ENCODE measurements around the gene BCL2L2.

The BCL2L2 gene

DNA sequence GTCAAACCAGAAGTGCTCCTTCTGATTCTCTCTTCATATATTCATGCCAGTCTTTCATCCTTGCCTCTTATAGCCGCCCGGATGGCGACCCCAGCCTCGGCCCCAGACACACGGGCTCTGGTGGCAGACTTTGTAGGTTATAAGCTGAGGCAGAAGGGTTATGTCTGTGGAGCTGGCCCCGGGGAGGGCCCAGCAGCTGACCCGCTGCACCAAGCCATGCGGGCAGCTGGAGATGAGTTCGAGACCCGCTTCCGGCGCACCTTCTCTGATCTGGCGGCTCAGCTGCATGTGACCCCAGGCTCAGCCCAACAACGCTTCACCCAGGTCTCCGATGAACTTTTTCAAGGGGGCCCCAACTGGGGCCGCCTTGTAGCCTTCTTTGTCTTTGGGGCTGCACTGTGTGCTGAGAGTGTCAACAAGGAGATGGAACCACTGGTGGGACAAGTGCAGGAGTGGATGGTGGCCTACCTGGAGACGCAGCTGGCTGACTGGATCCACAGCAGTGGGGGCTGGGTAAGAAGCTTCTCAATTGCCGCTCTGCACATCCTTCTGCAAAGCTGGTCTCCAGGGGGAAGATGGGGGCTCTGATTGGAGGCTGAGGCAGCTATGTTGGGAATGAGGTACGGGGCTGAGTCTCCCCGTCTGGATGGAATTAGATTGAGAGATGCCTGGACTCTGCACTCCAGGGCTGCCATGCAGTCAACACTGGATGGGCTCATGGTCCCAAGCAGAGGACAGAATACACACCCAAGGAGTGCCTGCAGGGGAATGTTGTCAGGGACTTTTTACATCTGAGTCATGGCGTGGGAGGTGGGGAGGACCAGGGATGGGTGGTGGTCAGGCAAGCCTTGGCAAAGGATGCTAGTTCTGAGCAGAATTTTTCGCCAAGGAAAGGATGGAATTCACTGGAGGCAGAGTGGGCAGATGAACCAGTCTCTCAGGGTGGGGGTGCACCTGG, 1.3 kb downstream of the BCL2L2 start:
- DNase-seq (ENCODE audit: low read depth): no peak
- H3K4me3 ChIP-seq (ENCODE audit: control insufficient read depth, low read depth, low read length): peak overlapping the region; percentile 72
- TF ChIP-seq, protein P1, sequence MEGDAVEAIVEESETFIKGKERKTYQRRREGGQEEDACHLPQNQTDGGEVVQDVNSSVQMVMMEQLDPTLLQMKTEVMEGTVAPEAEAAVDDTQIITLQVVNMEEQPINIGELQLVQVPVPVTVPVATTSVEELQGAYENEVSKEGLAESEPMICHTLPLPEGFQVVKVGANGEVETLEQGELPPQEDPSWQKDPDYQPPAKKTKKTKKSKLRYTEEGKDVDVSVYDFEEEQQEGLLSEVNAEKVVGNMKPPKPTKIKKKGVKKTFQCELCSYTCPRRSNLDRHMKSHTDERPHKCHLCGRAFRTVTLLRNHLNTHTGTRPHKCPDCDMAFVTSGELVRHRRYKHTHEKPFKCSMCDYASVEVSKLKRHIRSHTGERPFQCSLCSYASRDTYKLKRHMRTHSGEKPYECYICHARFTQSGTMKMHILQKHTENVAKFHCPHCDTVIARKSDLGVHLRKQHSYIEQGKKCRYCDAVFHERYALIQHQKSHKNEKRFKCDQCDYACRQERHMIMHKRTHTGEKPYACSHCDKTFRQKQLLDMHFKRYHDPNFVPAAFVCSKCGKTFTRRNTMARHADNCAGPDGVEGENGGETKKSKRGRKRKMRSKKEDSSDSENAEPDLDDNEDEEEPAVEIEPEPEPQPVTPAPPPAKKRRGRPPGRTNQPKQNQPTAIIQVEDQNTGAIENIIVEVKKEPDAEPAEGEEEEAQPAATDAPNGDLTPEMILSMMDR (IDR thresholded peaks at IDR 0.05; ENCODE audit: control insufficient read depth, insufficient read depth, low read depth, low read length, missing control alignments): no peak

DNA sequence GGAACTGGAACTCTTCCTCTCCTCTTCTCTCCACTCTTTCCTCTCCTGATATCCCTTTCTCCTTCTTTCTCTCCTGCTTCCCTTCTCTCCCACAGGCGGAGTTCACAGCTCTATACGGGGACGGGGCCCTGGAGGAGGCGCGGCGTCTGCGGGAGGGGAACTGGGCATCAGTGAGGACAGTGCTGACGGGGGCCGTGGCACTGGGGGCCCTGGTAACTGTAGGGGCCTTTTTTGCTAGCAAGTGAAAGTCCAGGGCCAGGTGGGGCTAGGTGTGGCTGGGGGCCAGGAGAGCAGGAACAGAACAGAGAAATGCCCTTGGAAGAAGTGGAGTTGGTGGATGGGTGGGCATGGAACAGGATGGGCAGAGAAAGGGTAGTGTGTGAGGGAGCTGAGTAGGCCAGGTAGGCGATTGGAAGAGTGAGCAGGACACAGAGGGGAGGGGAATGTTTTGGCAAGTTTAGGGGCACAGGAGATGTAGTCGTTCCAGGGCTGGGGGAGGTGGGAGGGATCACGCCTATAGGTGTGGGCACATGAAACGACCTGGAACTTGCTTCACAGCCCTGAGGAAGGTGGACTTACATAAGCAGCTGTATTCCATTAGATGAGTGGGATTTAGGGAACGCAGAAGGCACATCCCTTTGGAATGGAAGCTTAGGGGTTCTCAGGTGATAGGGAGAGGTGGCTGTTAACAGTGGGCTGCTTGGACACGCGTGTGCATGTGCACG, 2.2 kb downstream of the BCL2L2 start:
- TF ChIP-seq, protein P1 (IDR thresholded peaks at IDR 0.05; ENCODE audit: control insufficient read depth, insufficient read depth, low read depth, low read length, missing control alignments): no peak
- H3K4me3 ChIP-seq (ENCODE audit: control insufficient read depth, low read depth, low read length): peak overlapping the region; percentile 72; the same call in 1 of the 2 replicates
- DNase-seq (ENCODE audit: low read depth): no peak

DNA sequence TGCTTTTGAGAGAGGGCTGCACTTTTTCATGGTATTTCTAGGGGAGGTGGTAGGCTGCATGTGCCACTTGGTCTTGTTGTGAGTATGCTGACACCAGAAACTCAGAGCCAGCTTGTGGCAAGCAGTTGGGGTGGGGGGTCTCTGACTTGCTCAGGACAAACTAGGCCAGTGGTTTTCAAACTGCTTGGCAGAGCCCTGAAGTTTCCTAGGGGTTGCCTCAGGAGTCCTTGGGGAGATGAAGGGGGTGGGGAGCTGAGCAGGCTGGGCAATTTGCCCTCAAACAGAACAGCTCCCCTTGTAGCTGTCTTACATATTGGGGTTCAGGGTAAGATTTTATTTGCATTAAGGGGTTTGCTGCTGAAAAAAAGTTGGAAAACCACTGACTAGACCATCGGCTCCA, 3.9 kb downstream of the BCL2L2 start:
- no peak overlapping the region for H3K4me3 ChIP-seq (ENCODE audit: control insufficient read depth, low read depth, low read length)
- TF ChIP-seq, protein P1 (IDR thresholded peaks at IDR 0.05; ENCODE audit: control insufficient read depth, insufficient read depth, low read depth, low read length, missing control alignments): no peak

DNA sequence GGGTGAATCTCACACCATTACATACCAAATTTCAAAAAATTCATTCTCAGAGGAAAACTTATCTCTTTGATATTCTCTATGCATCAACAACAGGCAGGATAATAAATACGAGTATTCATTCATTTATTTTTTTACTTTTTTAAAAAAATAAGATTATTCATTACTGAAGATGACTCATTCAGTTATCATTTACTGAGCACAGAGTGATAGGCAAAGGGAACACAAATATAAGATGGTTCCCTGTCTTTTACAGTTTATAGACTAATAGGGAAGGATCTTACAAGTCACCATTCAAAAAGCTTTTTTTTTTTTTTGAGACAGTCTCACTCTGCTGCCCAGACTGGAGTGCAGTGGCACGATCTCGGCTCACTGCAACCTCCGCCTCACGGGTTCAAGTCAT, 9.7 kb downstream of the BCL2L2 start:
- no peak for DNase-seq (ENCODE audit: low read depth)
- no peak overlapping the region for H3K4me3 ChIP-seq (ENCODE audit: control insufficient read depth, low read depth, low read length)
- TF ChIP-seq, protein P1 (IDR thresholded peaks at IDR 0.05; ENCODE audit: control insufficient read depth, insufficient read depth, low read depth, low read length, missing control alignments): no peak

More for the DNA sequence above, 3.9 kb downstream of the BCL2L2 start:
- DNase-seq (ENCODE audit: low read depth): no peak

DNA sequence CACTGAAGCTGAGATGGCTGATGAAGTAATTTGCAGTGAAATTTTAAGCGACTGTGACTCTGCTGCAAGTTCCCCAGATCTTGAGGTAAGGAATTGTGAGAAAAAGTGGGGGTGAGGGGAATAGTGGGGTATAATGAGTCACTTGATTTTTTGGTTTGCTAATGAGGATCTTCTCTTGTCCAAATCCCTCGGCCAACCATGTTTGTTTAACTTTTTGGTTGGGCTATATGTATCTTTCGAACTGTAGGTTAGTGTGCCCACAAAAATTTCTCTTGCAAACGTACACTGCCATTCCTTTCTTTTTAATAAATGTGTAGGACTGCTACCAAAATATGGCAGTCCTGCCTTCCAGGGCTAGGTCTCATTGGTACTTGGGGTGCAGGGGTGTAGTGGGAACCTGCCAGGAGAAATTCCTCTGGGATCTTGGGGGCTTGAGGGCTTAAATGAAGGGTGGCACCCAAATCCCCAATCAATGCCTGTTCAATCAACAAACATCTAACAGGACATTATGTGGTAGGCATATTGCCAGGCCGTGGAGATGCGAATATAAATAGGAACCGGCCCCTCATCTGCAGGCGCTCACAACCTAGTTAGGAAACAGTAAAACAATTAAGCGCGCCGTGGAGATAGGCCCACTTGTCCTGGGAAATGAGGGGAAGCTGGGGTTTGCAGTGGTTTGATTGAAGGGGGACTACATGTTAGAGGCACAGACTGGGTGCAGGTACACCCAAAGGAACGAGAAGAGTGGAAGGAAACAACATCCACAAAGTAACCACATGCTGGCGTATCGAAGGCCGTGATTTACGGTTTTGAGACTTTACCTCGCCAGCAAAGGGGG, 13.3 kb downstream of the BCL2L2 start:
- DNase-seq (ENCODE audit: low read depth): no peak
- H3K4me3 ChIP-seq (ENCODE audit: control insufficient read depth, low read depth, low read length): no peak overlapping the region
- TF ChIP-seq, protein P1 (IDR thresholded peaks at IDR 0.05; ENCODE audit: control insufficient read depth, insufficient read depth, low read depth, low read length, missing control alignments): no peak
